ENCODE results near the gene RHBDL3. TPM values are rescaled to one million over a fixed set of nuclear protein-coding genes. Genes with fewer than 3 reads are reported as not detected.

Gene RHBDL3, protein sequence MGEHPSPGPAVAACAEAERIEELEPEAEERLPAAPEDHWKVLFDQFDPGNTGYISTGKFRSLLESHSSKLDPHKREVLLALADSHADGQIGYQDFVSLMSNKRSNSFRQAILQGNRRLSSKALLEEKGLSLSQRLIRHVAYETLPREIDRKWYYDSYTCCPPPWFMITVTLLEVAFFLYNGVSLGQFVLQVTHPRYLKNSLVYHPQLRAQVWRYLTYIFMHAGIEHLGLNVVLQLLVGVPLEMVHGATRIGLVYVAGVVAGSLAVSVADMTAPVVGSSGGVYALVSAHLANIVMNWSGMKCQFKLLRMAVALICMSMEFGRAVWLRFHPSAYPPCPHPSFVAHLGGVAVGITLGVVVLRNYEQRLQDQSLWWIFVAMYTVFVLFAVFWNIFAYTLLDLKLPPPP
- total RNA-seq (0.36 and 0.70 TPM in 2 replicates), polyA plus RNA-seq (0.18 and 0.28 TPM in 2 replicates)

DNA sequence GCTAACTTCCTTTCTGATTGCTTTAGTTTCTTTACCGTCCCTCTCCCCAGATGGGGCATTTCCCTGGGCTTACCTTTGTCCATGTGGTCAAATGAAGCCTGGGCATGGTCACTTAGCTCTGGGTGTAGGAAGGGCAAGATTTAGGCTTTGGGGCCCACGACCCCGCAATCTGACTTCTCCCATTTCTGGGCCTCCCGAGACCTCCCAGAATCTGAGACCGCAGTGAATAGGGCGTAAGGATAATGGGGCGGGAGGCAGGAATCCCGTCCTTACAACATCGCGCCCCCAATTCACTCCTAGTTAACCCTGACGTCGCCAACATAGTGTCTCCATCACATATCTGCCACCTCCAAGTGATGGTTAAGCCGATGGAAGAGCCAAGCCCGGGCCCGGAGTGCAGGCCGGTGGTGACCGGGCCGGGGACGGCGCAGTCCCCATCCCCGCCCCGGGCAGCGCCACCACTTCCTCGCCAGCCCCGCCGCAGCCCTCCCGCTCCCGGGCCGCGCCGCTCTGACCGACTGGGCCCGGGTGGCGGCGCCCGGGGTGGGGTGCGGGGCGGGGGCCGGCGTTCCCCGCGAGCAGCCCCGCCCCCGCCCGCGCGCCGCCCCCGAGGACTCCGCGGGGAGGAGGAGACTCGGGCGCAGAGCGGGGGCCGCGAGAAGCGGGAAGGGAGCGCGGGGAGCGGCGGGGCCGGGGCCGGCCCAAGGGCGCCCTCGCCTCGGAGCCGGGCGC is at the start of gene RHBDL3:
Gene RHBDL3, plus strand, starts transcription at position 641 of the 732 bp plus-strand sequence. CDS start 358 bp downstream, outside the sequence.
- Histone ChIP-seq H3K27me3 (peaks cover 84% of the 10 kb centered on the region), H3K9me2 (replicated peaks; ENCODE audit: insufficient read depth) (no peaks in the 10 kb centered on the region), H4K20me1 (ENCODE audit: insufficient read depth, poor library complexity, severe bottlenecking) (no peaks in the 10 kb centered on the region), H3K27ac (no peak within 1 kb of the TSS), H3K4me2 (peak within 1 kb of the TSS; percentile 98), H3K4me1 (ENCODE audit: insufficient read depth) (peaks cover 8% of the 10 kb centered on the region), H3K9me3 (ENCODE audit: low read depth) (no peaks in the 10 kb centered on the region), H2AFZ (peak within 1 kb of the TSS; percentile 35), H3K79me2 (no peaks in the 10 kb centered on the region), H3K4me3 (peak within 1 kb of the TSS; percentile 52), H3K36me3 (replicated peaks; ENCODE audit: insufficient read depth, low read depth) (no peaks in the 10 kb centered on the region)
- DNase-seq (ENCODE audit: low spot score), result no peak
- WGBS (ENCODE audit: low lambda C conversion rate, missing lambda C conversion rate), result 3% methylated on average over 22 of the region's 68 CpGs
- peak; percentile 41 for TF ChIP-seq EZH2phosphoT487 (IDR thresholded peaks at IDR 0.05; ENCODE audit: low read depth, severe bottlenecking, unreplicated experiment)
- TF ChIP-seq EZH2 (IDR thresholded peaks at IDR 0.05; ENCODE audit: borderline replicate concordance), result peak; percentile 67
- no peak for TF ChIP-seq CTCF (IDR thresholded peaks at IDR 0.05; ENCODE audit: poor library complexity)

DNA sequence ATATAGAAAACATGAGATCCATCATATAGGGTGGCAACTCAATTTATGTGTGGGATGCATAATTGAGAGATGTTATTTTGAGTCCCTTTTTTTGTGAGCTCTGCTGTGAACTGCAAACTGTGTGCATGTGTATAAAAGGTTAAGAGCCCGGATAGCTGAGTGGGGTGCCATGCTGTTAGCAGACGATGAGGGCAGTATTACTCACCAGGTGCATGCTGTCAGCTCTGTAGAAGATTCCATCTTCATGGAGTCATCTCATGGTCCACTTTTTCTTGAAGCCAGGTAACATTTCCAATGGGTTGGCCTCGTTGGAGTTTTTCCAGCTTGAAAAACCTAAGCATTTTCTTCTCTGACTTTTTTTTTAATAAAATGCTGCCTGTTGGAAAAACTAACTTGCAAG is 43.0 kb upstream of the RHBDL3 start:
- DNase-seq (ENCODE audit: low spot score), result no peak
- H3K9me2 ChIP-seq (replicated peaks; ENCODE audit: insufficient read depth), result no peaks in the 10 kb centered on the region

DNA sequence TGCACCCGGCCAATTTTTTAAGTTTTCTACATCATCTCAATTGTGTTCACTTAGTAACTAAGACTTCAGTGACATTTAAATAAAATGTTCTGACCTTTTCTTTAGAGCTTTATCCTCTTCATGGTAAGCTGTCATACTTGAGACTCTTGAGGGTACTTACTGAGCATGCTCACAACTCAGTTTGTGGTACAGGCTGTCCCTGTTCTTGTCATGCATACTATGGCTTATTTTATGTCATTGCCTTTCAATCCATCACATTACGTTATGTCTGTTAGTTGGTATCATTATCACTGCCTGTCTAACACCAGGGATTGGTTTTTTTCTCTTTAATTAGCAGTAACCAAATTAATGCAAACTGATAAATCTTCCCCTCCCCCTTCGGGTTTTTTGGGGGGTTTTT is 41.9 kb upstream of the RHBDL3 start:
- Histone ChIP-seq H3K4me1 (ENCODE audit: insufficient read depth) (no peaks in the 10 kb centered on the region), H3K9me3 (ENCODE audit: low read depth) (no peaks in the 10 kb centered on the region), H3K4me2 (no peak overlapping the region), H3K9me2 (replicated peaks; ENCODE audit: insufficient read depth) (no peaks in the 10 kb centered on the region), H3K27ac (no peak overlapping the region), H3K79me2 (no peaks in the 10 kb centered on the region), H3K36me3 (replicated peaks; ENCODE audit: insufficient read depth, low read depth) (no peaks in the 10 kb centered on the region), H3K27me3 (no peaks in the 10 kb centered on the region), H4K20me1 (ENCODE audit: insufficient read depth, poor library complexity, severe bottlenecking) (no peaks in the 10 kb centered on the region), H2AFZ (no peak overlapping the region), H3K4me3 (no peak overlapping the region)
- 92% methylated on average over 3 of the region's 3 CpGs for WGBS (ENCODE audit: low lambda C conversion rate, missing lambda C conversion rate)
- DNase-seq (ENCODE audit: low spot score), result no peak
- TF ChIP-seq CTCF (IDR thresholded peaks at IDR 0.05; ENCODE audit: poor library complexity) (no peak), EZH2phosphoT487 (IDR thresholded peaks at IDR 0.05; ENCODE audit: low read depth, severe bottlenecking, unreplicated experiment) (no peak), EZH2 (IDR thresholded peaks at IDR 0.05; ENCODE audit: borderline replicate concordance) (no peak)

More for the DNA sequence above, 43.0 kb upstream of the RHBDL3 start:
- no peaks in the 10 kb centered on the region for H3K36me3 ChIP-seq (replicated peaks; ENCODE audit: insufficient read depth, low read depth)
- H3K27me3 ChIP-seq, result no peaks in the 10 kb centered on the region
- H3K79me2 ChIP-seq, result no peaks in the 10 kb centered on the region
- H3K4me2 ChIP-seq, result no peak overlapping the region
- no peak overlapping the region for H2AFZ ChIP-seq
- no peaks in the 10 kb centered on the region for H4K20me1 ChIP-seq (ENCODE audit: insufficient read depth, poor library complexity, severe bottlenecking)
- H3K4me1 ChIP-seq (ENCODE audit: insufficient read depth), result no peaks in the 10 kb centered on the region
- H3K9me3 ChIP-seq (ENCODE audit: low read depth), result no peaks in the 10 kb centered on the region
- H3K4me3 ChIP-seq, result no peak overlapping the region
- no peak overlapping the region for H3K27ac ChIP-seq
- 76% methylated on average over 3 of the region's 3 CpGs for WGBS (ENCODE audit: low lambda C conversion rate, missing lambda C conversion rate)
- TF ChIP-seq EZH2phosphoT487 (IDR thresholded peaks at IDR 0.05; ENCODE audit: low read depth, severe bottlenecking, unreplicated experiment) (no peak), EZH2 (IDR thresholded peaks at IDR 0.05; ENCODE audit: borderline replicate concordance) (no peak), CTCF (IDR thresholded peaks at IDR 0.05; ENCODE audit: poor library complexity) (no peak)

Data from hepatocyte (in vitro differentiated cells).